Measurements from ENCODE around the gene COG8.
"Not testable (repeated sequence)": the region's sequence is repeated elsewhere in the genome, so short reads cannot be mapped to it uniquely, and the experiment has no call there.

The COG8 gene

DNA sequence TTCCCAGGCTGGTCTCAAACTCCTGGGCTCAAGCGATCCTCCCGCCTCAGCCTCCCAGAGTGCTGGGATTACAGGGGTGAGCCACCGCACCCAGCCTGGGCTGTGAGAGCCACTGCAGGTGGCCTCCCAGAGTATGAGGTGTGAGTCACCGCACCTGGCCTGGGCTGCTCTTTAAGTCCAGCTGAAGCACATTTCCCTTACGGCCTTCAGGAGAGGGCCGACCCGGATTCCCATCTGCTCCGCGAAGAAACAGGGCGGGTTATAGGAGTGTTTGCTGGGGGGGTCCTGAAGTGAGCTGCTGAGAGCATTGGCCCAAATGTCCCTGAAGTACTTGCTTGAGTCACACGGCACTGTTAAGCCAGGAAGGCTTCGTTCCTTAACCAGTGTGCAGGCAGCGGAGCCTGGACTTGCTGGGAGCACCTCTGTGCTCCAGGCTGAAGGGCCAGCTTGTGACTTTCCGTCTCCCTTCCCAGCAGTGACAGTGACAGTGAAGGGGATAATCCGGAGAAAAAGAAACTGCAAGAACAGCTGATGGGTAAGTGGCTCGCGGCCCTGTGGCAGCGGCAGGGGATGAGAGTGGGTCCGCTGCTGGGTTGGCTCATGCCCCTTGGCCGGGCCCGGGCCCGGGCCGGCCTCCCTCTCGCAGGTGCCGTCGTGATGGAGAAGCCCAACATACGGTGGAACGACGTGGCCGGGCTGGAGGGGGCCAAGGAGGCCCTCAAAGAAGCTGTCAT lies 21.0 kb downstream of the COG8 start:
- no peak for DNase-seq

DNA sequence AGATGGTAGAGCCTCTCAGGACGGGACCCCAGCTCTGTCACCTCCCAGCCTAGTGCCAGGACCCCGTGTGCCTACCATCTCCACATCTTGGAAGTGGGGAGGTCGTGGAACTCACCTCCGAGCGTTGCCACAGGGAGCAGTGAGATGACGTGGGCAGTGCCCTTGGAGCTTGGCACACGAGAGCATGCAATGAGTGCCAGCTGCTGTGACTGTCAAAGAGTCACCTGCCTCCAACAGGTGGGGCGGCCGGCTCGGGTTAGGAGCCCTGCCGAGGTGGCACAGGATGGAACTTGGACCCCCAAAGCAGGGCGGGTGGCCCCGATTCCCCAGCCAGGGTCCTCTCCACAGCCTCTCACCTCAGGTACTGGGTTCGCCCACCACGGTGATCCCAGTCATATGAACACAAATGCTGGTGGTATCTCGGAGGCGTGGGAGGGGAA lies 22.7 kb downstream of the COG8 start:
- DNase-seq: no peak

DNA sequence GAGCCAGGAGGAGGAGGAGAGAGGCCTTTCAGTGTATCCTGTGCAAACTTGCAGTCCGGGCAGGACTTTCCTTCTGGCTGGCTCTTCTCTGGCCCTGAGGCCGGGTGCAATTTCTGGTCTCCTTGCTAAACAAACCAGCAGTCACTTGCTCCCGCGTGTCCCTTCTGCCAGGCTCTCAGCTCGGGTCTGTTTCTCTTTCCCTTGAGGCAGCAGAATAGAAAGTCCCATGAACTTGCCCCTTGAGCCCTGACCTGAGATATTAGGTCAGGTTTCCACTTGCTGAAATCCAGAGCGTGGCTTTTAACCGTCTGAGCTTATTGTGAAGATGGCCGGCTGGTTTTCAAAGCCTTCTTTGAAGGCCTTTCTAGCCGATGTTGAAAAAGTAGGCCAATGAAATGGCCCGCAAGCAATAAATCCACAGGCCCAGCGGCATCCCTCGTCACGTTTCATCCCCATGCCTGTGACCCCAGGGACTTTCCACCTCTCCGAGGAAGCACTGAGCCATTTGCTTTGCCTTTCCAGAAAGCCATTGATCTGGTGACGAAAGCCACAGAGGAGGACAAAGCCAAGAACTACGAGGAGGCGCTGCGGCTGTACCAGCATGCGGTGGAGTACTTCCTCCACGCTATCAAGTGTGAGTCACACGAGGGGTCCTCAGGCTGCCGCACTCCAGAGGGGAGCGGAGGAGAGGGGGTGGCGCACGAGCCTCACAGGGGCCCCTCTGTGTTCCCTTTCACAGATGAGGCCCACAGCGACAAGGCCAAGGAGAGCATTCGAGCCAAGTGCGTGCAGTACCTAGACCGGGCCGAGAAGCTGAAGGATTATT lies 23.7 kb downstream of the COG8 start:
- DNase-seq: no peak

DNA sequence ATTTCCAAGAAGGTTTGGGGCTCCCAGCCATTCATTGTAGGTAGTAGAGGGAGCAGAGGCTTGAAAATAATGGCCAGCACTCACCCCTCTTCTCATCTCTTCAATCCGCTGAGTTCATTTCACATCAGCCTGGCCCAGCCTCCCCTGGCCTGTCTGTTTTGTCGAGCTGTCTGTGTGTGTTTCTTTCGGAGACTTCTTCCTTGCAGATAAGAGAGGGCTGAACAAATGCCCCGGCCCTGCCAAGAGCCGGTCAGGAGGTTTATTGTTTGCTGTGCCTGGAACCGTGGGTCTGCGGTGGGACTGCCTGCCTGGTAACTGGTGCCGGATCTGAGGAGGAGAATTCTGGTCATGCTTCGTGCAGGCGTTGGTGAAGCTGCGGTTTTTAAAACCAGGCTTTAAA lies 24.8 kb downstream of the COG8 start:
- DNase-seq: no peak

DNA sequence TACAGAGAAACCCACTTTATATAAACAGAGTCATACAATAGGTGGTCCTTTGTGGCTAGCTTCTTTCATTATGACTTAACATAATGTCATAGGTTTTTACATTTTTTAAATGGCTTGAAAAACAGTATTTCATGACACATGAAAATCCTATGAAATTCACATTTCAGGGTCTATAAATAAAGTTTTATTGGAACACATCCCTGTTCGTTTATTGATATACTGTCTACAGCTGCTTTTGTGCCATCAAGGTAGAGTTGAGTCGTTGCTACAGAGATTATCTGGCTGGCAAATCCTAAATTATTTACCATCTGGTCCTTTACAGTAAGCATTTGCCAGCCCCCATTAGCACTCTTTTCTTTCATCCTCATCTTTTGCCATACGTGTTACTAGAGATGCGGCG lies 25.9 kb downstream of the COG8 start:
- no peak for DNase-seq

DNA sequence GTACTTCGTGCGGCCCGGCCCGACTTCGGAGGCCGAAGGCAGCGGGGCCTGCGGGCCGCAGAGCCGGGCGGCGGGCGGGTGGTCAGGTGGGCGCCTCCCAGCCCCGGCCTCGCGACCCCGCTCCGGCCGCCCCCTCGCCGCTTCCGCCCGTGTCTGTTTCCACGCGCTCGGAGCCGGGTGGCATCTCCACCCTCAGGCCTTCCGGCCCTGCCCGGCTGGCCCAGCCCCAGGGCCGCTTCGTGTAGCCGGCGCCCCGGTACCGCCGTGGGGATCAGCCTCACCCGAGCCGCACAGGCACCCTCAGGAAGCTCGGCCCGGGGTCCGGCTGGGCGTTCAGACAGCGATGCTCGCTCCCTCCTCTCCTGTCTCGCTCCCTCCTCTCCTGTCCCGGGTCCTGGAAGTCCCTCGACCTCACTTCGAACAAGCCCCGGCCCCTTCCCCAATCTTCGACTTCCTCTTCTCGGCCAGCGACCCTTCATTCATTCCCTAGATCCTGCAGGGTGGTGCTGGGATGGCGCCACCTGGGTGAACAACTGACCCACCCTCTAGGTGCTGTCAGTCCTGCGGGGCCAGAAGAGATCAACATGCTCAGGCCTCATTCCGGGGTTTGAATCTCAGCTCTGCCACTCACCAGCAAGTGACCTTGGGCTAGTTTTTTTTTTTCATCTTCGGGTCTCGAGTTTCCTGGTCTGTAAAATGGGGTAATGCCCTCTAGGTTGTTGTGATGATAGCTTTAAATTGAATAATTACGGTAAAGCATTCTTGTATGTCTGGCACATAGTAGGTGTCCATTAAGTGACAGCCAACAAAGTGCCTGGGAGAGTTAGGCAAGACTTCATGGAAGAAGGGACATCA lies 27.6 kb downstream of the COG8 start:
- DNase-seq: no peak

DNA sequence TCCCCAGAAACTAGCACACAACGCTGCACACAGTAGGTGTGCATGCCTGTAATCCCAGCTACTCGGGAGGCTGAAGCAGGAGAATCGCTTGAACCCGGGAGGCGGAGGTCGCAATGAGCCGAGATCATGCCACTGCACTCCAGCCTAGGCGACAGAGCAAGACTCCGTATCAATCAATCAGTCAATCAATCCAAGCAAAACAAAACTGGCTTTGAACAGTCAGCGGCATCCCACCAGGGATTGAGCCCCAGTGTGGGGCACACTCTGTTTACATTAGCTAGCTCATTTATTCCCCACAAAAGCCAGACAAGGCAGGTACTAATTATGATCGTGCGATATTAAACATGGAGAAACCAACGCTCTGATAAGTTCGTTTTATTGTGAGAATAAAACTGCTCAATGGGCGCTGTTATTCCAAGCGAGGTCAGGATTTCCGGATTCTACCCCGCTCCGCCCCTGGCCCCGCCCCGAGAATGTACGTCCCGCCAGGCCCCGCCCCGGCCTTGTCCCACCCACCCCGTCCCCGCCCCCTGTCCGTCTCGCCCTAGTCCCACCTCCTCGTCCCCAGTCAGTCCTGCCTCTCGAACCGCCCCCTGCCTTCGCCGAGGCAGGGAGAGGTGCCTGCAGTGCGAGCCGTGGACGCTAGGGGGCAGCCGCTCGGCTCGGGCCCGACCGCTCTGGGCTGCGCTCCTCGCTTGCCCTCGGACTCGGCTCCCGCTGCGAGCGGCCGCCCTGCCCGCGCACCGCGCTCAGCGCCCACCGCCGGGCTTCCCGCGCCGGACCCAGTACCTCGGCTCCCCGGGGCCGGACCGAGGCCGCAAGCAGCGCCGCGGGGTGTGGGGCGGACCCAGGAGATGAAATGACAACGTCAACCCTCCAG lies 28.5 kb downstream of the COG8 start, which contains the start of gene VPS4A:
TSS of gene VPS4A (plus strand) at position 698 of the 880 bp plus-strand sequence. CDS start at position 860, 162 bp downstream.
- DNase-seq: peak; percentile 81

DNA sequence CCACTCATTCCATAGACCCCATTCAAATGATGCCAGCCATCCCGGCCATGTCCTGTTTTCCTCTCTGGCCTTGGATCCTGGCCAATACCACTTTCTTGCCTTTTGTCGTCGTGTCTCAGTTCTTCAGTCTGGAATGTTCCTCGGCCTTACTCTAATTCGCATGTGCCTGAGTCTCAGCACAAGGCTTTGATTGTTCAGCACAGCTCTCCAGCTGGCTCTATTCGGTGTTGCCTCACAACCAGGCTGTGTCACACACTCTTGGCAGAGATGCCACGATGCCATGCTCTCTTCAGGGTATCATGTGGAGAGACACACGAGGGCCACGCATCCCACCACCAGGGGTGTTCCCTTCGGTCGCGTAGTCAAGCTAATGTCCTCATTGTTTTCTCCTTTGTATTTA lies 30.0 kb downstream of the COG8 start:
- no peak for DNase-seq

DNA sequence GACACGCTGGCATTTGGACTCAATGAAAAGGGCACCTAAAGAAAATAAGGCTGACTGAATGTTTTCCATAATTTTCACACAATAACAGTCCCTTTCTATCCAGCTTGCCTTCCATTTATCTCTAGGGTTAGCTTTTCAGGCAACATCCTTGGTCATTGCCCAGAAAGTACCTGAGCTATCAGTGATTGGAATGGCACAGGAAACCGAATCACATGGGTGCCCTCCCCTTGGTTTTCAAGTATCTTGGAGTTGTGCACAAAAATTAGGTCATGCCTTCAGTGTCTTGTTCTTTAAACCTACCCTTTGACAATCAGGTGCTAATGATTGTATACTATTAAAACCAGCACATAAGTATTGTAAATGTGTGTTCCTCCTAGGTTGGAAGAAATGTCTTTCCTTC lies 31.5 kb downstream of the COG8 start:
- no peak for DNase-seq

DNA sequence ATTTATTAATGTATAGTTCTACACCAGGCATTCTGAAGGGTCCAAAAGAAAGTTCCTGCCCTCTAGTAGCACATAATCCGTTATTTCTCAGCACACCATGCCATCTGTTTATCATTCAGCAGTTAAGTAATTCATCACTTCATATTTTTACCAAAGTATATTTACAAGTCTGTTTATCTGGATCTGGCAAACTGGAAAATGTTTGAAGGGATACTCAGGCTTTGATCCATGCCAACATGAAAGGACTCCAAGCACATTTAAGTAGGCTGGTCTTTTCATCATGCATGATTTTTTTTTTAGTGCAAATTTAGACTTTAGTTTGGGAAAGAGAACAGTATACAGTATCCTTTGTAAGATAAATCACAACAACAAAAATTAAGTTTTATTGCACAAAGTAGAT lies 32.3 kb downstream of the COG8 start:
- no peak for DNase-seq

DNA sequence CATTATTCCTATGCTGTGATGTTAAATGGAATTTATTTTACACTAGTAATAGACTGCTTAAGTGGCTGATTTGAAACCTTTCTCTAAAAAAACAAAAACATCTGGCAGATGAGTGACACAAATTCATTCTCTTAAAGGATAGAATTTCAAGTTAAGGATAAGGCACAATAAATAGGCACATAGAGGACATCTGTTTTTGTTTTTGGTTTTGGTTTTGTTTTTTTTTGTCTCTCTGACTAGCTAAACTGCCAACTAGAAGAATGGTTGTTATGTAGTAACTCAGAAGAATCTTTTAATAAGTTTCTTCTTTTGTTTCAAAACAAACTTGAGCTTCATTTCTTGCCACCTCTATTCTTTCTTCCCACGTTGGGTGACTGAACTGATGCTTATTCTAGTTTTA lies 33.3 kb downstream of the COG8 start:
- DNase-seq: no peak

DNA sequence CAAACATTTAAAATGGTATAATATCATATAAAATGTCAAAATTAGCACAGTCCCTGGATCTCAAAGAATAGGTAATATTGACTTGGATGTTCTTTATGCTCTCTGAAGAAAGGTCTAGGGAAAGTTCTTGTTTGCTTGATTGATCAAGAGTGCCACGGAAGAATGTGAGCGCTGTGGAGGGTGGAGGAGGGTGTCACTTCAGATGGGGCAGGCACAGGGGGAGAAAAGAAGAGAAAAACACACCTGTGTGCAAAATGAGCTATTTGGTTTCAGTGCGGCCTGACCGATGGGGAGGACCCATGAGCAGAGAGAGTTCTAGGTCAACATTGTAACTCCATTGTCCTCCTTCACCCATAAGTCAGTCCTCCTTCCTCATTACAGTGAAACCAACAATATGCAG lies 37.1 kb downstream of the COG8 start:
- DNase-seq: no peak

DNA sequence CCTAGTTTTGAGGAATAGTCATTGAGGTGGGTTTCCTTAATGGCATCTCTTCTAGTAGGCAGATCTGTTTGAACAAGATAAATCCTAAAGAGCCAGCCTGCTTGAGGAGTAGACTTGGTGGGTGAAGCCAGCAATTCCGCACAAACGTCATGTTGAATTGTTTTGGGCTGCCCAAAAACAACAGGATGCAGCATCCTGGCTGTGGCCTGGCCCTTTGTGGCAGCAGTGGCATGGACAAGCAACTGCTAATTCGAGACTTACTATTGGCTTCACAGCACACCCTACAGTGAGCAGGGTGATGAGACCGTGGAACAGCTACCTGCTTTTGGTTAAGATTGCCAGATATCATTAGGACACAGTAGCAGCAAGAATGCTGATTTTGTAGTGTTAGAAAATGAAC lies 37.5 kb downstream of the COG8 start:
- DNase-seq: no peak

DNA sequence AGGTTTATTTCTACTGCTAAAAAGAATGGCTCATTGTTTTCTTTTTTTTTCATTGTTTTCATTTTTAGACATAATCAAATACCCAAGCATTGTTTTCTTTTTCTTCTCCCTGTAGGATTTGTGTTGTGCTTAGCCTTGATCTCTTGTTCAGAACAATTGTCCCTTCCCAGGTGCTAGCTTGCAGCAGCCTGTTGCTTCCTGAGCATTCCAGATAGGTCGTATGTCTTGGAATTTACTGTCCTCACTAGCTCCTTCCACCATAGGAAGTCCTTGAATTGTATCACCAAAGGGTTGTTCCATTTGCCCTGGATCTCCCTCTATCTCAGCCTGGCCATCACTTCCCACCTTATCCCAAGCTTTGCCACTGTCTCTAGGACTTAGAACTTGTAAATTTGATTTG lies 38.2 kb downstream of the COG8 start:
- no peak for DNase-seq

DNA sequence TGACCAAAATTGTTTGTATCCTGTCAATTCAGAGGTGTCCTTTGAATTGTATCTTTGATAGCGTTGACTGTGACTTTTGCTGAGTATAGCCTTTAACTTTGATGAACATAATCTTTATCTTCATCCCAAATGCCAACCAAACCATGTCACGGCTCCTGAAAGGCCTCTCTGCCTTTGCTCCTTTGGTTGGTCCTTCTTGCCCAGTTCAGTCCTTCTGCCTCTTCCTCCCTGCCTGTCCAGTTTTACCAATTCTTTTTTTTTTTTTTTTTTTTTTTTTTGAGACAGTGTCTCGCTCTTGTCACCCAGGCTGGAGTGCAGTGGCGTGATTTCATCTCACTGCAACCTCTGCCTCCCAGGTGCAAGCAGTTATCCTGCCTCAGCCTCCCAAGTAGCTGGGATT lies 41.1 kb downstream of the COG8 start:
- DNase-seq: no peak

DNA sequence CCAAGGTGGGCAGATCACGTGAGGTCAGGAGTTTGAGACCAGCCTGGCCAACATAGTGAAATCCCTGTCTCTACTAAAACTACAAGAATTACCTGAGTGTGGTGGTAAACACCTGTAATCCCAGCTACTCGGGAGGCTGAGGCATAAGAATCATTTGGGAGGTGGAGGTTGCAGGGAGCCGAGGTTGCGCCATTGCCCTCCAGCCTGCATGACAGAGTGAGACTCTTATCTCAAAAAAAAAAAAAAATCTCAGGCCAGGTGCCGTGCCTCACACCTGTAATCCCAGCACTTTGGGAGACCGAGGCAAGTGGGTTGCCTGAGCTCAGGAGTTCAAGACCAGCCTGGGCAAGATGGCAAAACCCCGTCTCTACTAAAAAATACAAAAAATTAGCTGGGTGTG lies 42.6 kb downstream of the COG8 start:
- not testable (repeated sequence) for DNase-seq

DNA sequence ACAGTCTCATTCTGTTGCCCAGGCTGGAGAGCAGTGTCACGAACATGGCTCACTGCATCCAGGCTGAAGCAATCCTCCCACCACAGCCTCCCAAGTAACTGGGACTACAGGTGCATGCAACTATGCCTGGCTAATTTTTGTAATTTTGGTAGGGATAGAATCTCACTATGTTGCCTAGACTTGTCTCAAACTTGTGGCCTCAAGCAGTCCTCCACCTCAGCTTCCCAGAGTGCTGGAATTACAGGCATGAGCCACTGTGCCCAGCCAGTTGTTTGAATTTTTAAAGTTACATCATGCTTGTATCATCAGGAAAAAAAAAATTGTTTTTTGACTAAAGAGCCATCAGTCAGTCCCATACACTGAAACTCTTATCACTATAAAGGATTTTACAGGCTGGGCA lies 45.3 kb downstream of the COG8 start:
- no peak for DNase-seq

DNA sequence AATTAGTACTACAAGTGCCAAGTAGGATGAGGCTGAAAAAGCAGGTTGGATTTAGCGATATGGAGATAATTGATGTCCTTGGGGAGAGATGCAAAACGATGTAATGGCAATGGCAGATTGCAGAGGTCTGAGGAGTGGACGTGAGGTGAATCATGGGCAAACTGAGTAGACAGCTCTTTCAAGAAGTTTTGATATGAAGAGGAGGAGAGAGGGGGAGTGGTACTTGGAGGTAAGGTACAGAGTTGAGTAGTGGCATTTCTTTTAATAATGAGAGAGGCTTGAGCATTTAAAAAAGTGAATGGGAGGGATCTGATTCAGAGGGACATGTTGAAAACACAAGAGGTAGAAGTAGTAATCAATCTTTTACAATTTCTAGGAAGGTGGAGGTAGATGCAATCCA lies 46.0 kb downstream of the COG8 start:
- DNase-seq: no peak

DNA sequence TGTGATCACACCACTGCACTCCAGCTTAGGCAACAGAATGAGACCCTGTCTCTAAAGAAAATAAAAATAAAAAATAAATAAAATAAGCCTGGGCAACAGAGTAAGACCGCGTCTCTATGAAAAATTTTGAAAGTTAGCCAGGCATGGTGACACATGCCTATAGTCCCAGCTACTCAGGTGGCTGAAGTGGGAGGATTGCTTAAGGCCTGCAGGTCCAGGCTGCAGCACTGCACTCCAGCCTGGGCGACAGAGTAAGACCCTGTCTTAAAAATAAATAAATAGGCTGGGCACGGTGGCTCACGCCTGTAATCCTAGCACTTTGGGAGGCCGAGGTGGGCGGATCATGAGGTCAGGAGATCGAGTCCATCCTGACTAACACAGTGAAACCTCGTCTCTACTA lies 47.7 kb downstream of the COG8 start:
- DNase-seq: not testable (repeated sequence)

DNA sequence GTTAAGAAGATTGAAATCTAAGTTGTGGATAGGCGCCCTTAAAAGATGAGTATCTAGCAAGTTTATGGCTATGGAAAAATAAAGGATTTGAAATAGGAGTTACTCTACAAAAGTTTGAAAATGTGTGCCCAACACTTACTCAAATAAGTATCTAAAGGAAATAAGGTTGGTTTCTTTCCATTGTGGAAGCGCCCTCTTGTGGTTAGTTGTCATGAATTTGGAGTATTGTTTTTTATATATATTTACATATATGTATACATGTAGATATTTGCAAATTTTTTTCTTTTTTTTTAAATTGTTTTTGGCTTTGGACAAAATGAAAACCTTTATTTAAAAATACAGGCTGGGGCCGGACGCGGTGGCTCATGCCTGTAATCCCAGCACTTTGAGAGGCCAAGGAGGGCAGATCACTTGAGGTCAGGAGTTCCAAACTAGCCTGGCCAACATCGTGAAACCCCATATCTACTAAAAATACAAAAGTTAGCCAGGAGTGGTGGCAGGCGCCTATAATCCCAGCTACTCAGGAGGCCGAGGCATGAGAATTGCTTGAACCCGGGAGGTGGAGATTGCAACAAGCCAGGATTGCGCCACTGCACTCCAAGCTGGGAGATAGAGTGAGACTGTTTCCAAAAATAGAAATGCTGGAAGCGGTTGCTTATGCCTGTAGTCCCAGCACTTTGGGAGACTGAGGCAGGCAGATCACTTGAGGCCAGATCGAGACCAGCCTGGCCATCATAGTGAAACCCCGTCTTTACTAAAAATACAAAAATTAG lies 52.2 kb downstream of the COG8 start:
- DNase-seq: peak; percentile 21

DNA sequence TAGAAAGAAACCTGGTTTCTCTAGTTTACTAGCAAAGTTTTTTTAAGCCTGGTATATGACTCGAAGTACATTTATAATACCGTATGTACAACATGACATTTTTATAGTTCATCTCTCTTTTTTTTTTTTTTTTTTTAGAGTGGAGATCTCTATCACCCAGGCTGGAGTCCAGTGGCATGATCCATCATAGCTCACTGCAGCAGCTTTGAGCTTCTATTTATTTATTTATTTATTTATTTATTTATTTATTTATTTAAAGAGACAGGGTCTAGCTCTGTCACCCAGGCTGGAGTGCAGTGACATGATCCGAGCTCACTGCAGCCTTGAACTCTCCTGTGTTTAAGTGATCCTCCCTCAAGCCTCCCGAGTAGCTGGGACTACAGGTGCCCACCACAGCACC lies 54.1 kb downstream of the COG8 start:
- DNase-seq: no peak

DNA sequence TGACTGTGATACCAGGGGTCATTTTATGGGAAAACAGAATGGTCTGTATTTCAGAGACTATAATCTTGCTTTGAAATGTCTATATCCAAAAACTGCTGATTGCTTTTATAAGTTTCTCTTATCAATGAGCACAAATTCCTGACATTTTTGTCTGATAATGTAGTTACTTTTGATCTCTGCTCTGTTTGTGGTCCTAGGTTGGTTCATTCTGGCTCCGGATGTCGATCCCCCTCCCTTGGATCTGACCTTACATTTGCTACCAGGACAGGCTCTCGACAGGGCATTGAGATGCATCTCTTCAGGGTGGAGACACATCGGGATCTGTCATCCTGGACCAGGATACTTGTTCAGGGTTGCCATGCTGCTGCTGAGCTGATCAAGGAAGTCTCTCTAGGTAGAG lies 55.5 kb downstream of the COG8 start:
- no peak for DNase-seq
